Neural progenitor cell (in vitro differentiated cells): ENCODE measurements around the gene MTIF2.
"Not testable (repeated sequence)": the region's sequence is repeated elsewhere in the genome, so short reads cannot be mapped to it uniquely, and the experiment has no call there.

Source experiments
- CTCF ChIP-seq: fragments of 200-600 bp; sonication (generic); IDR thresholded peaks from 2 replicates; pipeline ENCODE4 v1.5.1; 2017; ENCODE audit warnings: antibody characterized with exemption, mild to moderate bottlenecking
- EZH2 ChIP-seq: fragments of 200-600 bp; sonication (generic); IDR thresholded peaks from 2 replicates; pipeline ENCODE4 v1.6.1; 2017; ENCODE audit warnings: antibody characterized with exemption, mild to moderate bottlenecking, moderate library complexity

- not testable (repeated sequence) for TF ChIP-seq EZH2, CTCF
These were observed 82.2 kb downstream of the MTIF2 start for GRCh38 chr2:55186837-55187236.
